Right lobe of liver (tissue), 4 donors: Measurements from ENCODE around the gene MAPKAP1.

ENCODE experiments used
- POLR2A ChIP-seq: fragments of 450-650 bp; IDR thresholded peaks from one replicate; pipeline ENCODE4 v1.6.1; 2017; ENCODE audit warnings: antibody characterized with exemption, mild to moderate bottlenecking
- TF ChIP-seq, protein P1 (sequence below), 4 donors: fragments of 200-600 bp in 3 of 4; fragments of 450-650 bp in 1 of 4; IDR thresholded peaks; one replicate each; pipeline versions ENCODE4 v1.5.1 to v1.8.0; 2016 to 2022; ENCODE audit warnings: antibody characterized with exemption in 4 of 4, mild to moderate bottlenecking in 2 of 4
- donor health status: DM: no; HTN: no; CAD: no.
- donor health status: DM: no; HTN: no; CAD: no.
- donor health status: DM: no; HTN: yes; CAD: no.

DNA sequence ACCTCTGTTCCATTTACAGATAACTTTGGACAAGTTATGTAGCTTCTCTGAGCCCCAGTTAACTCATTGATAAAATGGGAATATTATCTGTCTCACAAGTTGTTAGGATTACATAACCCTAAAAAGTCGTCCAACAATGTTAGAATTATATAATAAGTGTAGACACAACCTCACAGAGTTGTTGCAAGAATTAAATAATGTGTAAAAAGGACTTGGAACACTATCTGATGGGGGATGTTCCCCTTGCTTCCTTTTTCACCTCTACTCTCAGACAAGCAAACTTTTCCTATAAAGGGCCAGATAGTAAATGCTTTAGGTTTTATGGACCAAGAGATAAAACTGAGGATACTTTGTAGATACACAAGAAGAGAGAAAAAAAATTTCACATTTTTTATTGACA is 251.9 kb downstream of the MAPKAP1 start:
- TF ChIP-seq, protein P1, sequence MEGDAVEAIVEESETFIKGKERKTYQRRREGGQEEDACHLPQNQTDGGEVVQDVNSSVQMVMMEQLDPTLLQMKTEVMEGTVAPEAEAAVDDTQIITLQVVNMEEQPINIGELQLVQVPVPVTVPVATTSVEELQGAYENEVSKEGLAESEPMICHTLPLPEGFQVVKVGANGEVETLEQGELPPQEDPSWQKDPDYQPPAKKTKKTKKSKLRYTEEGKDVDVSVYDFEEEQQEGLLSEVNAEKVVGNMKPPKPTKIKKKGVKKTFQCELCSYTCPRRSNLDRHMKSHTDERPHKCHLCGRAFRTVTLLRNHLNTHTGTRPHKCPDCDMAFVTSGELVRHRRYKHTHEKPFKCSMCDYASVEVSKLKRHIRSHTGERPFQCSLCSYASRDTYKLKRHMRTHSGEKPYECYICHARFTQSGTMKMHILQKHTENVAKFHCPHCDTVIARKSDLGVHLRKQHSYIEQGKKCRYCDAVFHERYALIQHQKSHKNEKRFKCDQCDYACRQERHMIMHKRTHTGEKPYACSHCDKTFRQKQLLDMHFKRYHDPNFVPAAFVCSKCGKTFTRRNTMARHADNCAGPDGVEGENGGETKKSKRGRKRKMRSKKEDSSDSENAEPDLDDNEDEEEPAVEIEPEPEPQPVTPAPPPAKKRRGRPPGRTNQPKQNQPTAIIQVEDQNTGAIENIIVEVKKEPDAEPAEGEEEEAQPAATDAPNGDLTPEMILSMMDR (IDR thresholded peaks at IDR 0.05): no peak
- no peak for TF ChIP-seq POLR2A
